ENCODE results near the gene KAT2B. TPM values are rescaled to one million over a fixed set of nuclear protein-coding genes. Genes with fewer than 3 reads are reported as not detected.
A peak's percentile ranks its signal among the peaks of the same experiment; 100 is the strongest.

The KAT2B gene
- 10 to 100 TPM; 20.6 to 58.5 TPM for total RNA-seq
- polyA plus RNA-seq: 10 to 100 TPM in 1 of 2 donors, 1 to 10 TPM in 1; 7.5 to 12.0 TPM

GRCh38 chr3:20039765-20040547 lies at the start of gene KAT2B:
Gene KAT2B (plus strand): TSS chr3:20040446. CDS start chr3:20040478, 32 bp downstream.
- H3K4me1 ChIP-seq (ENCODE audit: control insufficient read depth in 4 of 4, insufficient read depth in 4 of 4, low read length in 3 of 4): peaks cover 6 to 46% (median 39%) of the 10 kb centered on the region in 4 donors
- TF ChIP-seq, protein P1, sequence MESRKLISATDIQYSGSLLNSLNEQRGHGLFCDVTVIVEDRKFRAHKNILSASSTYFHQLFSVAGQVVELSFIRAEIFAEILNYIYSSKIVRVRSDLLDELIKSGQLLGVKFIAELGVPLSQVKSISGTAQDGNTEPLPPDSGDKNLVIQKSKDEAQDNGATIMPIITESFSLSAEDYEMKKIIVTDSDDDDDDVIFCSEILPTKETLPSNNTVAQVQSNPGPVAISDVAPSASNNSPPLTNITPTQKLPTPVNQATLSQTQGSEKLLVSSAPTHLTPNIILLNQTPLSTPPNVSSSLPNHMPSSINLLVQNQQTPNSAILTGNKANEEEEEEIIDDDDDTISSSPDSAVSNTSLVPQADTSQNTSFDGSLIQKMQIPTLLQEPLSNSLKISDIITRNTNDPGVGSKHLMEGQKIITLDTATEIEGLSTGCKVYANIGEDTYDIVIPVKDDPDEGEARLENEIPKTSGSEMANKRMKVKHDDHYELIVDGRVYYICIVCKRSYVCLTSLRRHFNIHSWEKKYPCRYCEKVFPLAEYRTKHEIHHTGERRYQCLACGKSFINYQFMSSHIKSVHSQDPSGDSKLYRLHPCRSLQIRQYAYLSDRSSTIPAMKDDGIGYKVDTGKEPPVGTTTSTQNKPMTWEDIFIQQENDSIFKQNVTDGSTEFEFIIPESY (IDR thresholded peaks at IDR 0.05): no peak
- TF ChIP-seq TAF1 (conservative IDR thresholded peaks at IDR 0.05) (no peak), HNF4A (conservative IDR thresholded peaks at IDR 0.05) (no peak), RAD21 (IDR thresholded peaks at IDR 0.05) (peak; percentile 52 to 67), EGR1 (IDR thresholded peaks at IDR 0.05; ENCODE audit: low read depth in 2 of 2) (no peak), ATF3 (IDR thresholded peaks at IDR 0.05) (no peak), FOXA1 (IDR thresholded peaks at IDR 0.05) (no peak), NR2F2 (IDR thresholded peaks at IDR 0.05) (no peak), GABPA (IDR thresholded peaks at IDR 0.05 in 1 of 2, conservative IDR thresholded peaks at IDR 0.05 in 1 of 2) (no peak), HNF4G (IDR thresholded peaks at IDR 0.05) (no peak), RXRA (IDR thresholded peaks at IDR 0.05) (no peak), FOXA2 (IDR thresholded peaks at IDR 0.05) (no peak), YY1 (IDR thresholded peaks at IDR 0.05) (peak; percentile 51), SP1 (IDR thresholded peaks at IDR 0.05) (peak; percentile 22), JUND (IDR thresholded peaks at IDR 0.05) (no peak)
- TF ChIP-seq, protein P2, sequence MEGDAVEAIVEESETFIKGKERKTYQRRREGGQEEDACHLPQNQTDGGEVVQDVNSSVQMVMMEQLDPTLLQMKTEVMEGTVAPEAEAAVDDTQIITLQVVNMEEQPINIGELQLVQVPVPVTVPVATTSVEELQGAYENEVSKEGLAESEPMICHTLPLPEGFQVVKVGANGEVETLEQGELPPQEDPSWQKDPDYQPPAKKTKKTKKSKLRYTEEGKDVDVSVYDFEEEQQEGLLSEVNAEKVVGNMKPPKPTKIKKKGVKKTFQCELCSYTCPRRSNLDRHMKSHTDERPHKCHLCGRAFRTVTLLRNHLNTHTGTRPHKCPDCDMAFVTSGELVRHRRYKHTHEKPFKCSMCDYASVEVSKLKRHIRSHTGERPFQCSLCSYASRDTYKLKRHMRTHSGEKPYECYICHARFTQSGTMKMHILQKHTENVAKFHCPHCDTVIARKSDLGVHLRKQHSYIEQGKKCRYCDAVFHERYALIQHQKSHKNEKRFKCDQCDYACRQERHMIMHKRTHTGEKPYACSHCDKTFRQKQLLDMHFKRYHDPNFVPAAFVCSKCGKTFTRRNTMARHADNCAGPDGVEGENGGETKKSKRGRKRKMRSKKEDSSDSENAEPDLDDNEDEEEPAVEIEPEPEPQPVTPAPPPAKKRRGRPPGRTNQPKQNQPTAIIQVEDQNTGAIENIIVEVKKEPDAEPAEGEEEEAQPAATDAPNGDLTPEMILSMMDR (IDR thresholded peaks at IDR 0.05; ENCODE audit: low read depth, low read length, missing input control): peak; percentile 40
- TF ChIP-seq, protein P3, sequence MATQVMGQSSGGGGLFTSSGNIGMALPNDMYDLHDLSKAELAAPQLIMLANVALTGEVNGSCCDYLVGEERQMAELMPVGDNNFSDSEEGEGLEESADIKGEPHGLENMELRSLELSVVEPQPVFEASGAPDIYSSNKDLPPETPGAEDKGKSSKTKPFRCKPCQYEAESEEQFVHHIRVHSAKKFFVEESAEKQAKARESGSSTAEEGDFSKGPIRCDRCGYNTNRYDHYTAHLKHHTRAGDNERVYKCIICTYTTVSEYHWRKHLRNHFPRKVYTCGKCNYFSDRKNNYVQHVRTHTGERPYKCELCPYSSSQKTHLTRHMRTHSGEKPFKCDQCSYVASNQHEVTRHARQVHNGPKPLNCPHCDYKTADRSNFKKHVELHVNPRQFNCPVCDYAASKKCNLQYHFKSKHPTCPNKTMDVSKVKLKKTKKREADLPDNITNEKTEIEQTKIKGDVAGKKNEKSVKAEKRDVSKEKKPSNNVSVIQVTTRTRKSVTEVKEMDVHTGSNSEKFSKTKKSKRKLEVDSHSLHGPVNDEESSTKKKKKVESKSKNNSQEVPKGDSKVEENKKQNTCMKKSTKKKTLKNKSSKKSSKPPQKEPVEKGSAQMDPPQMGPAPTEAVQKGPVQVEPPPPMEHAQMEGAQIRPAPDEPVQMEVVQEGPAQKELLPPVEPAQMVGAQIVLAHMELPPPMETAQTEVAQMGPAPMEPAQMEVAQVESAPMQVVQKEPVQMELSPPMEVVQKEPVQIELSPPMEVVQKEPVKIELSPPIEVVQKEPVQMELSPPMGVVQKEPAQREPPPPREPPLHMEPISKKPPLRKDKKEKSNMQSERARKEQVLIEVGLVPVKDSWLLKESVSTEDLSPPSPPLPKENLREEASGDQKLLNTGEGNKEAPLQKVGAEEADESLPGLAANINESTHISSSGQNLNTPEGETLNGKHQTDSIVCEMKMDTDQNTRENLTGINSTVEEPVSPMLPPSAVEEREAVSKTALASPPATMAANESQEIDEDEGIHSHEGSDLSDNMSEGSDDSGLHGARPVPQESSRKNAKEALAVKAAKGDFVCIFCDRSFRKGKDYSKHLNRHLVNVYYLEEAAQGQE (IDR thresholded peaks at IDR 0.05): no peak
- TF ChIP-seq, protein P4, sequence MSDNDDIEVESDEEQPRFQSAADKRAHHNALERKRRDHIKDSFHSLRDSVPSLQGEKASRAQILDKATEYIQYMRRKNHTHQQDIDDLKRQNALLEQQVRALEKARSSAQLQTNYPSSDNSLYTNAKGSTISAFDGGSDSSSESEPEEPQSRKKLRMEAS (IDR thresholded peaks at IDR 0.05): no peak
- under 1% methylated on average over 70 of the region's 75 CpGs for WGBS

More at GRCh38 chr3:20039765-20040547, at the start of gene KAT2B:
- no peaks in the 10 kb centered on the region for H3K27me3 ChIP-seq (ENCODE audit: control insufficient read depth in 4 of 4, insufficient read depth in 4 of 4, low read length in 3 of 4)
- peak within 1 kb of the TSS; percentile 57 to 98 (median 92) for H3K4me3 ChIP-seq (ENCODE audit: low read depth in 1 of 3, low read length in 3 of 3)
- no peaks in the 10 kb centered on the region for H3K36me3 ChIP-seq (ENCODE audit: control insufficient read depth in 4 of 4, insufficient read depth in 3 of 4, low read depth in 1 of 4, low read length in 3 of 4)
- H3K9me3 ChIP-seq (ENCODE audit: control insufficient read depth in 4 of 4, low read length in 3 of 4): no peaks in the 10 kb centered on the region
- peak within 1 kb of the TSS; percentile 95 to 97 for H3K27ac ChIP-seq (ENCODE audit: low read depth in 1 of 2, low read length in 2 of 2)
- H3K9ac ChIP-seq (ENCODE audit: low read depth in 1 of 2, low read length in 2 of 2): peak within 1 kb of the TSS; percentile 87 to 90
- peak; percentile 90 for DNase-seq (ENCODE audit: low spot score)
